A673 (cell line): Measurements from ENCODE around the gene RUBCNL.

ENCODE experiments used
- EZH2 ChIP-seq: fragments of 200-600 bp; sonication (generic); IDR thresholded peaks from 2 replicates; pipeline ENCODE4 v1.6.1; 2017; ENCODE audit warnings: borderline replicate concordance, low read depth, mild to moderate bottlenecking, mixed read lengths, antibody characterized with exemption, low read length; ENCODE audit not compliant: poor library complexity, severe bottlenecking
- TF ChIP-seq, protein P1 (sequence below): fragments of 300-800, 200-600 bp; sonication (generic); conservative IDR thresholded peaks from 2 replicates; pipeline ENCODE4 v1.5.1; 2017; ENCODE audit warnings: low read depth, mild to moderate bottlenecking, antibody characterized with exemption, low read length, moderate library complexity, mixed read lengths

DNA sequence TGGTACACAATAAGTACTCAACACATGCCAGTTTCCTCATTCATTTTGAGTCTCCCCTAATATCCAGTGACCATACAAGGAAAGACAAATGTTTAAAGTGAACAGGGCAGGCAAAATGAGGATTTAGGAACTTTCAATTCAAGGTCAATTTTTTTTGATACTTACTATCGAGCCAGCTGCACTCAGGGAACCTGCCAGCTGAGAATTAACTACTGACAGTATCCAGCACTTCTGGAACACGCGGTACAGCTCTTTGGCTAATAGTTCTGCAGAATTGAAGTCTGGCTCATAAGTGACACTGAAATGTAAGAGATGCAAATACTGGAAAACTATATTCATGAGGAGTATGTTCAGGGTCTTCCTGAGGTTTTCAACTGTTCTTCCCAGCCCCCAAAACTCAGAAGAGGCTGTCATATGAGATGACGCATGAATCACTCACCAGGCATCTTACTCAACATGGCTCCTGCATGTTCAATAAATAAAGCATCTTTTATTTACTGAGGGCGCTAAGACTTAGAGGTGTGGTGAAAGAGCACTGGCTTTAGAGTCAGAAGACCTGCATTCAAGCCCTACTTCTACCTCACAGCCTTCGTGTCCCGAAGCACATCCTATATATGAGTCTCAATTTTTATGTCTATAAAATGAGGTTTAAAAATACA is 25.6 kb downstream of the RUBCNL start:
- TF ChIP-seq, protein P1, sequence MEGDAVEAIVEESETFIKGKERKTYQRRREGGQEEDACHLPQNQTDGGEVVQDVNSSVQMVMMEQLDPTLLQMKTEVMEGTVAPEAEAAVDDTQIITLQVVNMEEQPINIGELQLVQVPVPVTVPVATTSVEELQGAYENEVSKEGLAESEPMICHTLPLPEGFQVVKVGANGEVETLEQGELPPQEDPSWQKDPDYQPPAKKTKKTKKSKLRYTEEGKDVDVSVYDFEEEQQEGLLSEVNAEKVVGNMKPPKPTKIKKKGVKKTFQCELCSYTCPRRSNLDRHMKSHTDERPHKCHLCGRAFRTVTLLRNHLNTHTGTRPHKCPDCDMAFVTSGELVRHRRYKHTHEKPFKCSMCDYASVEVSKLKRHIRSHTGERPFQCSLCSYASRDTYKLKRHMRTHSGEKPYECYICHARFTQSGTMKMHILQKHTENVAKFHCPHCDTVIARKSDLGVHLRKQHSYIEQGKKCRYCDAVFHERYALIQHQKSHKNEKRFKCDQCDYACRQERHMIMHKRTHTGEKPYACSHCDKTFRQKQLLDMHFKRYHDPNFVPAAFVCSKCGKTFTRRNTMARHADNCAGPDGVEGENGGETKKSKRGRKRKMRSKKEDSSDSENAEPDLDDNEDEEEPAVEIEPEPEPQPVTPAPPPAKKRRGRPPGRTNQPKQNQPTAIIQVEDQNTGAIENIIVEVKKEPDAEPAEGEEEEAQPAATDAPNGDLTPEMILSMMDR = no peak
- no peak for TF ChIP-seq EZH2
